HepG2 (cell line): ENCODE results near the gene SMURF2. TPM values are rescaled to one million over a fixed set of nuclear protein-coding genes. Genes with fewer than 3 reads are reported as not detected.
A peak's percentile ranks its signal among the peaks of the same experiment; 100 is the strongest.

Experiments
- ASH2L ChIP-seq: fragments of 300-600, 200-600 bp; sonication (generic); IDR thresholded peaks from 2 replicates; pipeline ENCODE4 v1.7.0; 2017; ENCODE audit warnings: low read depth, mild to moderate bottlenecking, moderate library complexity, mixed read lengths, low read length; ENCODE audit not compliant: insufficient read length
- CBFB ChIP-seq: sonication (generic); formaldehyde crosslinking; IDR thresholded peaks from 2 replicates; pipeline ENCODE4 v1.4.0; 2020; ENCODE audit warnings: missing genetic modification reagents
- ESRRA ChIP-seq: sonication (generic); formaldehyde crosslinking; IDR thresholded peaks from 2 replicates; pipeline ENCODE4 v1.5.1; 2020; ENCODE audit warnings: mild to moderate bottlenecking, low read depth, missing genetic modification reagents
- EZH2 ChIP-seq: conservative IDR thresholded peaks from 2 replicates; pipeline ENCODE4 v1.6.1; 2012; ENCODE audit warnings: mild to moderate bottlenecking, low read depth, low read length, moderate library complexity
- GABPA ChIP-seq, 2 experiments: IDR thresholded peaks; 2 replicates each; pipeline ENCODE4 v1.6.1; 2011 to 2016; ENCODE audit warnings: low read depth in 2 of 2, low read length in 1 of 2, missing biosample characterization in 1 of 2, missing genetic modification characterization in 1 of 2
- HOXA9 ChIP-seq: sonication (generic); formaldehyde crosslinking; IDR thresholded peaks from 2 replicates; pipeline ENCODE4 v1.8.1; 2022; ENCODE audit warnings: missing genetic modification reagents, mild to moderate bottlenecking, moderate library complexity, borderline replicate concordance
- KDM2A ChIP-seq: sonication (generic); formaldehyde crosslinking; IDR thresholded peaks from 2 replicates; pipeline ENCODE4 v1.4.0; 2020; ENCODE audit warnings: low read depth, missing genetic modification reagents, borderline replicate concordance
- NAIF1 ChIP-seq: sonication (generic); formaldehyde crosslinking; IDR thresholded peaks from 2 replicates; pipeline ENCODE4 v1.5.0; 2020; ENCODE audit warnings: mild to moderate bottlenecking, missing genetic modification reagents, borderline replicate concordance
- NBN ChIP-seq: fragments of 450-650 bp; conservative IDR thresholded peaks from 2 replicates; pipeline ENCODE4 v1.6.1; 2017
- PRMT3 ChIP-seq: sonication (generic); formaldehyde crosslinking; IDR thresholded peaks from 2 replicates; pipeline ENCODE4 v1.8.1; 2022; ENCODE audit warnings: low read depth, mild to moderate bottlenecking, moderate library complexity, missing genetic modification reagents, borderline replicate concordance
- RXRB ChIP-seq: IDR thresholded peaks from 2 replicates; pipeline ENCODE4 v1.6.1; 2016; ENCODE audit warnings: borderline replicate concordance, missing genetic modification reagents, missing compliant biosample characterization
- TBX2 ChIP-seq: sonication (generic); formaldehyde crosslinking; IDR thresholded peaks from 2 replicates; pipeline ENCODE4 v1.5.0; 2020; ENCODE audit warnings: missing genetic modification reagents, mild to moderate bottlenecking, borderline replicate concordance
- TEF ChIP-seq: sonication (generic); formaldehyde crosslinking; IDR thresholded peaks from 2 replicates; pipeline ENCODE4 v1.5.0; 2020; ENCODE audit warnings: missing genetic modification reagents
- TOE1 ChIP-seq: sonication (generic); formaldehyde crosslinking; IDR thresholded peaks from 2 replicates; pipeline ENCODE4 v1.4.0; 2020; ENCODE audit warnings: mild to moderate bottlenecking, missing genetic modification reagents
- USF2 ChIP-seq, 2 experiments: sonication (generic) in 1 of 2; formaldehyde crosslinking in 1 of 2; IDR thresholded peaks; 2 replicates each; pipeline versions ENCODE4 v1.5.1 to v1.6.1; 2011 to 2020; ENCODE audit warnings: borderline replicate concordance in 1 of 2, low read depth in 1 of 2, low read length in 1 of 2, mild to moderate bottlenecking in 1 of 2, missing genetic modification reagents in 1 of 2, moderate library complexity in 1 of 2
- ZBTB43 ChIP-seq: sonication (generic); formaldehyde crosslinking; conservative IDR thresholded peaks from 2 replicates; pipeline ENCODE4 v1.4.0; 2020; ENCODE audit warnings: missing genetic modification reagents
- ZNF124 ChIP-seq: sonication (generic); formaldehyde crosslinking; IDR thresholded peaks from 2 replicates; pipeline ENCODE4 v1.4.0; 2020; ENCODE audit warnings: missing genetic modification reagents
- ZNF232 ChIP-seq: sonication (generic); formaldehyde crosslinking; IDR thresholded peaks from 2 replicates; pipeline ENCODE4 v1.4.0; 2020; ENCODE audit warnings: missing genetic modification reagents, borderline replicate concordance
- ZNF235 ChIP-seq: sonication (generic); formaldehyde crosslinking; IDR thresholded peaks from 2 replicates; pipeline ENCODE4 v1.8.1; 2023; ENCODE audit warnings: mild to moderate bottlenecking, missing genetic modification reagents, borderline replicate concordance
- ZNF430 ChIP-seq: sonication (generic); formaldehyde crosslinking; IDR thresholded peaks from 2 replicates; pipeline ENCODE4 v1.9.0; 2021; ENCODE audit warnings: mild to moderate bottlenecking, missing genetic modification reagents
- ZNF557 ChIP-seq: sonication (generic); formaldehyde crosslinking; IDR thresholded peaks from 2 replicates; pipeline ENCODE4 v1.4.0; 2020; ENCODE audit warnings: missing genetic modification reagents
- ZNF713 ChIP-seq: sonication (generic); formaldehyde crosslinking; IDR thresholded peaks from 2 replicates; pipeline ENCODE4 v1.4.0; 2020; ENCODE audit warnings: mild to moderate bottlenecking, missing genetic modification reagents
- ZNF776 ChIP-seq: sonication (generic); formaldehyde crosslinking; IDR thresholded peaks from 2 replicates; pipeline ENCODE4 v1.4.0; 2020; ENCODE audit warnings: mild to moderate bottlenecking, missing genetic modification reagents
- ZNF777 ChIP-seq: sonication (generic); formaldehyde crosslinking; IDR thresholded peaks from 2 replicates; pipeline ENCODE4 v1.4.0; 2020; ENCODE audit warnings: missing genetic modification reagents
- ZNF788 ChIP-seq: sonication (generic); formaldehyde crosslinking; IDR thresholded peaks from 2 replicates; pipeline ENCODE4 v1.5.0; 2020; ENCODE audit warnings: mild to moderate bottlenecking, missing genetic modification reagents, borderline replicate concordance
- polyA plus RNA-seq, 8 experiments: library from polyadenylated mRNA; depleted of rRNA in 3 of 8; stranded (reverse) in 7 of 8; unstranded in 1 of 8; fragments of >200 nt; fragmentation: Illumina TruSeq in 4 of 8; extraction: Trizol in 4 of 8; gene quantifications; 2 replicates each; pipeline versions ENCODE4 v1.2.1 to v1.2.3, GENCODE V29; 2011 to 2016; ENCODE audit warnings: low read depth in 4 of 8, missing spikeins in 1 of 8, mixed read lengths in 1 of 8; ENCODE audit not compliant: insufficient read depth in 1 of 8
- total RNA-seq, 5 experiments: library from RNA; depleted of rRNA; stranded (reverse); fragments of >200 nt; fragmentation: Illumina TruSeq; extraction: Trizol; gene quantifications; 2 replicates each; pipeline ENCODE4 v1.2.3, GENCODE V29; 2016; ENCODE audit warnings: low read depth in 1 of 5

Gene SMURF2
- total and polyA plus RNA-seq, 2 of the 13 experiments (the other 11 are each of a cell fraction or from before 2014, with no cell fraction given) = 14.9 to 24.3 TPM

- peak; percentile 78; the same call in 1 of the 2 replicates for TF ChIP-seq HOXA9 (CRISPR knock-in tag)
- TF ChIP-seq TBX2 (CRISPR knock-in tag) = peak; percentile 93
- TF ChIP-seq PRMT3 (CRISPR knock-in tag) = peak; percentile 47; the same call in 1 of the 2 replicates
- TF ChIP-seq ESRRA = no peak; the same call in 1 of the 2 replicates
- no peak for TF ChIP-seq TOE1 (CRISPR knock-in tag)
- peak; percentile 86 for TF ChIP-seq USF2 (IDR thresholded peaks at IDR 0.05; ENCODE audit: low read depth, low read length)
- TF ChIP-seq USF2 (CRISPR knock-in tag; IDR thresholded peaks at IDR 0.05; ENCODE audit: borderline replicate concordance) = peak; percentile 95
- TF ChIP-seq EZH2 = no peak
- peak; percentile 60 for TF ChIP-seq CBFB (CRISPR knock-in tag)
- peak; percentile 82 for TF ChIP-seq ZNF557 (CRISPR knock-in tag)
- TF ChIP-seq KDM2A (CRISPR knock-in tag) = peak; percentile 80
- 0 out of 2 replicates have a peak, but pooled peaks have one; percentile 69 for TF ChIP-seq ZNF713 (CRISPR knock-in tag)
- peak; percentile 24; the same call in 1 of the 2 replicates for TF ChIP-seq ZNF776
- peak; percentile 95 for TF ChIP-seq ZNF232
- TF ChIP-seq ZBTB43 (CRISPR knock-in tag) = peak; percentile 90
- TF ChIP-seq RXRB = peak; percentile 34; the same call in 1 of the 2 replicates
- TF ChIP-seq ZNF430 (CRISPR knock-in tag) = peak; percentile 98
- TF ChIP-seq NBN = no peak
- peak; percentile 76 for TF ChIP-seq ZNF235 (CRISPR knock-in tag)
- peak; percentile 87; the same call in 1 of the 2 replicates for TF ChIP-seq ZNF788 (CRISPR knock-in tag)
- peak; percentile 79 for TF ChIP-seq ZNF777 (CRISPR knock-in tag)
- TF ChIP-seq TEF (CRISPR knock-in tag) = no peak; the same call in 1 of the 2 replicates
- TF ChIP-seq ZNF124 (CRISPR knock-in tag) = peak; percentile 79
- peak; percentile 76 for TF ChIP-seq GABPA (IDR thresholded peaks at IDR 0.05; ENCODE audit: low read depth, low read length)
- peak; percentile 94 for TF ChIP-seq GABPA (CRISPR knock-in tag; IDR thresholded peaks at IDR 0.05; ENCODE audit: low read depth)
- TF ChIP-seq ASH2L = peak; percentile 97
- TF ChIP-seq NAIF1 (CRISPR knock-in tag) = peak; percentile 94
These were observed 155.3 kb downstream of the SMURF2 start, which contains the start of gene CEP95 (continued) for GRCh38 chr17:64506576-64507412.
